ENCODE results near the gene GTF2H2C.
"Not testable (repeated sequence)": the region's sequence is repeated elsewhere in the genome, so short reads cannot be mapped to it uniquely, and the experiment has no call there.

Gene GTF2H2C

DNA sequence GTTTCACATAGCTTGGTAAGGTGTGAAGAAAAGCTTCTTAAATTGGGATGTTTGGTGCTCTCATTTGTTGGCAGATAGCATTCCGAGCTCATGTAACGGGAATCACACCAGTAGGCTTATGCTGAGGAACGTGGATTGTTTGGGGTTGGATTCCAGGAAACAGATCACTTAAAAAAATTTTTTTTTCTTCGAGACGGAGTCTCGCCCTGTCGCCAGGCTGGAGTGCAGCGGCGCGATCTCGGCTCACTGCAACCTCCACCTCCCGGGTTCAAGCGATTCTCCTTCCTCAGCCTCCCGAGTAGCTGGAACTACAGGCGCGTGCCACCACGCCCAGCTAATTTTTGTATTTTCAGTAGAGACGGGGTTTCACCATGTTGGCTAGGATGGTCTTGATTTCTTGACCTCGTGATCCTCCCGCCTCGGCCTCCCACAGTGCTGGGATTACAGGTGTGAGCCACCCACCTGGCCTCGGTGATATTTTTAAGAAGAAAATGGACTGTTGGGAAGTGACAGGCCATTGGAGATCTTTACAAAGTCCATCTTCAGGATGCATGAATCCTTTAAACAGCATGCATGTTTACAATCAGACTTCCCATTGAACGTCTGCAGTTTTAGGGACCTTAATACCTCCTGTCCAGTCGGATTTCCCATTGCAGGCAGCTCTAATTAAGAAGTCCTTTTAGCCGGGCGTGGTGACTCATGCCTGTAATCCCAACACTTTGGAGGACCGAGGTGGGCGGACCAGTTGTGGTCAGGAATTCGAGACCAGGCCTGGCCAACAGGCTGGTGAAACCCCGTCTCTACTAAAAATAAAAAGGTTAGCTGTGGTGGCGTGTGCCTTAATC, 818 bp downstream of the GTF2H2C start:
- DNase-seq (ENCODE audit: low spot score); FAIRE-seq: not testable (repeated sequence)

DNA sequence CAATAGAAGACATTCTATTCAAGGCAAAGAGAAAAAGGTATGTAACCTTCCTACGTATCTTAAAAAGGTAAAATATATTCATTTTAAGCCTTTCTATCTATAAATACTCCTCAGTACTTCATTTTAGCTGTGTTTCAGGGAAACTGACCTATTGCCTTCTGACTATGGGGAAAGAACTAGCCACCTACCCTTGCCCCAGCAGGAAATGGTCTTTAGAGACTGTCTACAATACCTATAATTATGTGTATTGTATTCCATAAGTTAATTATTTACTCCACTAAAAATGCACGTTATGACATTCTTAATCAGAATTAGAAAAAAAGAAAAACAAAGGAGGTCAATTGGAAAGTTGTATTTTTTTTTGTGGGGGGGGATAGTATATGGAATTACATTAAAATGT, 6.2 kb downstream of the GTF2H2C start:
- FAIRE-seq; DNase-seq (ENCODE audit: low spot score): not testable (repeated sequence)

DNA sequence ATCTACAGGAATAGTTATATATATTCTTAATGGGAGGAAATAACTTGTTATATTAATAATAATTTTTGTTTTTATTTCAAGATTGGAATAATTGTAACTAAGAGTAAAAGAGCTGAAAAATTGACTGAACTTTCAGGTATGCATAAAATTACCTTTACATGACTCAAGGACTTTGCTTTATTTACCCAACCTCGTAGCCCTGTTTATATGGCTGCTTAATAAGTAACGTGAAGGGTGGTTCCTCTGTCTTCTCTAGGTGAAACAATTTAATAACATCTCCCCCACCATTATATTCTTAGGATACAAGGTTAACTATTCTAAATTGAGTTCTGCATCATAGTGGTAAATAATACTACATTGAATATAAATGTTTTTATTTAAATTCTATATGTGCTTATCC, 8.1 kb downstream of the GTF2H2C start:
- not testable (repeated sequence) for FAIRE-seq; DNase-seq (ENCODE audit: low spot score)

DNA sequence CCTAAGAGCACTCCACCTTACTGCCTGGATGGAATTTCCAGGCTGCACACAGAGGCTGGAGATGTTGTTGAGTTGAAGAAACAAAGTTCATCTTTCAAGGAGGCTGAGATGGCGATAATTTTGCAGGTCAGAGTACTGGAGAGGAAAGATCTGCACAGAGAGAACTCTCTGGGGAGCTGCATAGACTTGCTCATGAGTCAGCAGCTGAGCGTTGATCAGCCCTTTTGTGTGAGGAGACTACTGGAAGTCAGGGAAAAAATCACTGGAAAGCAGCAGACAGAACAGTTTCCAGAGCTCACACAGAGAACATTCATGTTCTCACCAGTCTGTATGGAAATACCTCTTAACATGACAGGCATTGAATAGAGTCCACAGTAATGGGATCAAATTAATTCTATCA, 23.4 kb downstream of the GTF2H2C start:
- DNase-seq (ENCODE audit: low spot score); FAIRE-seq: not testable (repeated sequence)

DNA sequence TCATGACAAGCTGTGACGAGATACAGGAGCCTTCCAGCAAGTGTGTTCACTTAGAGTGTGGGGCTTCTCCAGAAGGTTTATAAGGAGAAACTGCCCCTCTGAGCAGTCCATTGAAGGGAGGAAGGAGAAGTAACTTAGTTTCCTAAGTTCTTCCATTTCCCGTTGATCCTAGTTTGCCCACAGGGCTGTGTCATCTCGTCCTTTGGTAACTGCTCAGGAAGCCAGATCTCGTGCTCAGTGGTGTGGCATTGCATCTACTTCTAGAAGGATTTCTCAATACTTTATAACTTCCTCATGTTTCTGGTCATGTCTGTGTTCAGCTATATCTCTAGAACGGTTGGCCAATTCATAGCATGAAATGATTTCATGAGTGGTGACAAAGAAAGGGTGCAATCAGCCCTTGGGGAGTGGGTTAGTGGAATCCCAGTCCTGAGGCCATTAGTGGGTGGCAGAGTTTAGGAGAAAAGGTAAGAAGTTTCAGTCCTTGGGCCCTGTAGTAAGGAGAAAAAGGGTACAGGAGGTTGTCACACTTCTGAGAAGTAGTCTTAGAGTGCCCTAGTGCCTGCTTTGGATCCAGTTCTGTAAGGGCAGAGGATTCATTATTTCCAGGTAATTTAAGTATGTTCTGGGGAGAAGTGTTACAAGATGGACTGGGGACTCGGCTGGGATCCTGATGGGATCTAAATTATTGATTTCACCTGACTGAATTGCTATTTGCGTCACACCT, 36.3 kb downstream of the GTF2H2C start:
- not testable (repeated sequence) for FAIRE-seq; DNase-seq (ENCODE audit: low spot score)

DNA sequence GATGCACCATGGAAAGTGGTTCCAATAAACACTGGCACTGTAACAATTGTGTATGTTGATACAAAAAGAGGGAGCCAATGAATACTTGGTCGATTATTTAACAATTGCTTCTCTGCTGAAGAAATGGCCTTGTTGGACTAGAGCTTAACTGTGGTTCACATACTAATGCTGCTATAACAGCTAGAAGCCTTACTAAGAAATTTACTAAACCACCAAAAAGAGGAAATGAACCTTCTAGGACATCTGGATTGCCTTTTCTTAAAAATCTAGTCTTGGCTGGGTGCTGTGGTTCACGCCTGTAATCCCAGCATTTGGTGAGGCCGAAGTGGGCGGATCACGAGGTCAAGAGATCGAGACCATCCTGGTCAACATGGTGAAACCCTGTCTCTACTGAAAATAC, 42.0 kb downstream of the GTF2H2C start:
- DNase-seq (ENCODE audit: low spot score); FAIRE-seq: not testable (repeated sequence)

DNA sequence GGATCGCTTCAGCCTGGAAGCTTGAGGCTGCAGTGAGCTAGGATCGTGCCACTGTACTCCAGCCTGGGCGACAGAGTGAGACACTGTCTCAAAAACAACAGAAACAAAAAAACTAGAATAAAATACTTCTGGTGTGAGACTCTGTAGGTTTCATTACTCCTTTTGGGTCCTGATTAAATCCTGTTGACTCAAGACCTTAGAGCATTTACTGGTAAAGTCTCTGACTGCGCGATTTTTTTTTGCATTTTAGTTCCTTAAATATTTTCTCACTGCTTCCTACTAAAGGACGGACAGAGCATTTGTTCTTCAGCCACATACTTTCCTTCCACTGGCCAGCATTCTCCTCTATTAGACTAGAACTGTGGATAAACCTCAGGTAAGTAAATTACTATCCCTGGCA, 46.8 kb downstream of the GTF2H2C start:
- FAIRE-seq; DNase-seq (ENCODE audit: low spot score): not testable (repeated sequence)

DNA sequence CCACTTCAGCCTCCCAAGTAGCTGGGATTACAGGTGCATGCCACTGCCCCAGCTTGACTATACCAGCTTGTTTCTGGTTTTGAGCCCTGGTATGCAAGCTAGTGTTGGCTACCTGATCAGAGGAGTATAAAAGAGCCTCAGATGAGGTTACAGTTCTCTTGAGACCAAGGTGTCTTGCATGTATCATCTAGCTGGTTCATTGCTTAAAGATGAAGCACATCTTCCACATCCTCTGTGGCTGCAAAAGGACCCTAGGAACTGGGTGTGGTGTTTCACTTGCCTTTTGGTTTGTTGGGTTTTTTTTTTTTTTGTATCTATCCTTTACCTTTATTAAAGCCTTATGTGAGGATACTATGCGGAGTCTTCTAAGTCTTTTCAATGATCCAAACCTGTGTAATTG, 47.8 kb downstream of the GTF2H2C start:
- DNase-seq (ENCODE audit: low spot score); FAIRE-seq: not testable (repeated sequence)

DNA sequence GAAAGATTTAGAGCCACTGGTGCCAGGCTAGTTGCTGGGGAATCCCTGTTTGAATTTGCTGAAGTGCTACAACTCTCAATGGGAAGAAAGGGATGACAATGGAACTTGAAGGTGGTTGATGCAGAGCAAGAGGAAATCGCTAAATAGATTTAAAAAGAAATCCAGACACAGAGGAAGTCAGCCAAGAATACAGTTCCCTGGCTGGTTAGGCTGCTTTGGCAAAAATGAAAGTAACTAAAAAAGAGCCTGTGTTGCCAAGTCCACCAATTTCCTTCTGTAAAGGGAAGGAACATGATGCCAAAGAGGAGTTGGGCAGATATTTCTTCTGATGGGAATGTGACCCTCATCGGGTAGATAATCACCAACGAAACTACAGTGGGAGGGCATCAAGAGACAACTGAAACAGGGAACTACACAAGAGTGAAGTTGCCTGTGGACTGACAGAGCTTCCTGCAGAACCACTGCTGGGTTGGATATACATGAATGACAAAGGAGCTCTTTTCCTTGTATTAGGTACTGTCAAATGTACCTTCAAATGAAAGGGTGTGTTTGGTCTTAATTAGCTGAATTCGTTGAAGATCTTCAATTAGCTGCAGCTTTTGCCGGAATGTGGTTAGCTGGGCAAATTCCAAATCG, 49.0 kb downstream of the GTF2H2C start:
- not testable (repeated sequence) for DNase-seq (ENCODE audit: low spot score); FAIRE-seq

DNA sequence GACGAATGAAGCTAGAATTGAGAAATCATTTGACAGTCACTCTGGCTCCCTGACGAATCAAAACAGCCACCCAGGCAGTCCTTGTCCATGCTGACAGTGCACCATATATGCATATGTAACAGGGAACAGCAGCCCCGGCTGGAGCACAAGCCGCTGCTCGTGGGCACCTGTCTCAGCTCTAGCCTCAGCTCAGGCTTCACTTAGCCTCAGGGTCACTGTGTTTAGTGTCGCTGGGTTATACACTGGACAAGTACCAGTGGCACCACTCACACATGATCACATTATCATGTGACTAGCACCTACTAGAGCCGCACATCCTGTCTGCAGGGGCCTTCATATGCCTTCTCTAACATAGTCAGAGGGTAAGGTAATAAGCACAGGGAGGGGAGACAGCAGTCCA, 54.9 kb downstream of the GTF2H2C start:
- not testable (repeated sequence) for DNase-seq (ENCODE audit: low spot score); FAIRE-seq

DNA sequence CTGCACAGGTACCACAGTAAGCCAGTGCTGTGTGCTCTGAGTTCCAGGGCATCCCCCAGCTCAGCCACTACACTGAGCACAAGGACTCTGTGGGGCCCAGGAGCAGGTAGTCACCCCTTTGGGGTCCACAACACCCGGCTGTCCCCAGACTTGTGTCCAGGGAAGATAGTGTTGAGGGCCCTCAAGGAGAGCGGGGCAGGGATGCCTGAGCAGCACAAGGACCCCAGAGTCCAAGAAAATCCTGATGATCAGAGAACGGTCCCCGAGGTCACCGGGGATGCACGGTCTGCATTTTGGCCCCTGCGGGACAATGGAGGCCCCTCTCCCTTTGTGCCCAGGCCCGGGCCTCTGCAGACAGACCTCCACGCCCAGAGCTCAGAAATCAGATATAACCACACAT, 71.9 kb downstream of the GTF2H2C start:
- DNase-seq (ENCODE audit: low spot score); FAIRE-seq: not testable (repeated sequence)

All from RCC 7860 (cell line).